Transverse colon (tissue), 4 donors: ENCODE results near the gene RIPK3. TPM values are rescaled to one million over a fixed set of nuclear protein-coding genes. Genes with fewer than 3 reads are reported as not detected.
A peak's percentile ranks its signal among the peaks of the same experiment; 100 is the strongest.

ENCODE experiments used
- DNase-seq: peaks from one replicate; pipeline ENCODE4 v3.0.0-alpha.2; 2019
- H3K27ac ChIP-seq, 4 donors: fragments of 200-600 bp; sonication (generic); 2 replicates each; pipeline ENCODE4 v1.5.1; 2016 to 2018; ENCODE audit warnings: inconsistent platforms in 4 of 4
- H3K27me3 ChIP-seq: fragments of 200-600 bp; sonication (generic); 2 replicates; pipeline ENCODE4 v1.5.1; 2017; ENCODE audit warnings: inconsistent platforms
- H3K36me3 ChIP-seq, 4 donors: fragments of 200-600 bp; sonication (generic); 2 replicates each; pipeline ENCODE4 v1.5.1; 2017 to 2019; ENCODE audit warnings: inconsistent platforms in 4 of 4
- H3K4me1 ChIP-seq, 4 donors: fragments of 200-600 bp; sonication (generic); 2 replicates each; pipeline ENCODE4 v1.5.1; 2017 to 2020; ENCODE audit warnings: inconsistent platforms in 4 of 4
- H3K4me3 ChIP-seq, 4 donors: fragments of 200-600 bp; sonication (generic); 1 replicate in 1 of 4; 2 replicates in 3 of 4; pipeline versions ENCODE4 v1.5.1 to v1.6.1; 2017 to 2019; ENCODE audit warnings: inconsistent platforms in 4 of 4
- H3K9me3 ChIP-seq, 2 donors: fragments of 200-600 bp; sonication (generic); 2 replicates each; pipeline ENCODE4 v1.5.1; 2017 to 2019; ENCODE audit warnings: inconsistent platforms in 2 of 2
- EP300 ChIP-seq: sonication (generic); formaldehyde crosslinking; IDR thresholded peaks from one replicate; pipeline ENCODE4 v1.6.1; 2017; ENCODE audit warnings: antibody characterized with exemption, low read depth
- POLR2A ChIP-seq: fragments of 450-650 bp; IDR thresholded peaks from one replicate; pipeline ENCODE4 v1.6.1; 2016; ENCODE audit warnings: antibody characterized with exemption, mild to moderate bottlenecking, moderate library complexity
- POLR2AphosphoS5 ChIP-seq, 3 donors: sonication (generic); formaldehyde crosslinking; IDR thresholded peaks; one replicate each; pipeline ENCODE4 v1.6.1; 2016; ENCODE audit warnings: antibody characterized with exemption in 3 of 3
- WGBS, 2 donors: methylation state at CpG; one replicate each; pipeline ENCODE4 v1.1.5; 2018; ENCODE audit warnings: low coverage in 1 of 2; 5-methylcytosine and 5-hydroxymethylcytosine counted together
- in situ Hi-C, 4 donors: fragments of 200-750 bp; cut with MboI; loops; one replicate each; pipeline versions ENCODE4 v1.15.0 to v1.15.1; 2017; ENCODE audit warnings: low sequenced_read_pairs in 3 of 4, low pct_ligation_motif_present in 1 of 4, low pct_unique_long_range_greater_than_20kb in 1 of 4
- intact Hi-C: fragments of 100-400 bp; cut with DNase I; formaldehyde crosslinking; loops from one replicate; pipeline ENCODE4 v1.15.1; 2023; ENCODE audit warnings: low total_unique reads
- total RNA-seq, 4 donors: library from RNA; depleted of rRNA; stranded (reverse); fragments of >200 nt; gene quantifications; one replicate each; pipeline ENCODE4 v1.1.0, GENCODE V29; 2016
- TF ChIP-seq, protein P1 (sequence below), 5 experiments: fragments of 200-600 bp in 3 of 5; fragments of 450-650 bp in 2 of 5; sonication (generic) in 3 of 5; IDR thresholded peaks; 1 replicate in 2 of 5; 2 replicates in 3 of 5; pipeline ENCODE4 v1.5.1; 2016 to 2017; ENCODE audit warnings: antibody characterized with exemption in 5 of 5, inconsistent platforms in 3 of 5, mild to moderate bottlenecking in 2 of 5, moderate library complexity in 1 of 5

Gene RIPK3
- total RNA-seq, 4 donors from 2014 or later = 19.3 to 156 (median 53.6) TPM

DNA sequence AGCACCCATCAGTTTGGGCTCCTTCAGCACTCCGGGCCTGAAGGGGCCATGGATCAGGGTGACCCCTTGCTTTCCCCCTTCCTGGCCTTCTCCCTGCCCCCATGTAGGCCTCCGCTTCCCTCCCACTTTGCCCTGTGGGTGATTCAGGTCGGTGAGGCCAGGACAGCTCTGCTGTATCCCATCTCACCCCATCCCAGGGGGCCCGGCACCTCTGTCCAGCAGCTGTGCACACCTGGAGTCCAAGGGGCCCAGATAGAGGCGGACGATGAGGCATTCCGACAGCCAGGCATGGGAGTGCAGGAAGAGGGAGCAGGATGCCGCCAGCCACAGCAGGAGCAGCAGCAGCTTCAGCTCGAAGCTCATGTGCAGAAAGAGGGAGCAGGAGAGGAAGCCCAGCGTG is 17.1 kb downstream of the RIPK3 start:
- Histone ChIP-seq H3K36me3 (no peaks in the 10 kb centered on the region), H3K27me3 (peaks cover 10% of the 10 kb centered on the region), H3K9me3 (no peaks in the 10 kb centered on the region), H3K4me3 (no peak overlapping the region), H3K27ac (no peak overlapping the region), H3K4me1 (peaks cover 0 to 6% (median 0%) of the 10 kb centered on the region in 4 donors)
- no peak for DNase-seq
- TF ChIP-seq, protein P1, sequence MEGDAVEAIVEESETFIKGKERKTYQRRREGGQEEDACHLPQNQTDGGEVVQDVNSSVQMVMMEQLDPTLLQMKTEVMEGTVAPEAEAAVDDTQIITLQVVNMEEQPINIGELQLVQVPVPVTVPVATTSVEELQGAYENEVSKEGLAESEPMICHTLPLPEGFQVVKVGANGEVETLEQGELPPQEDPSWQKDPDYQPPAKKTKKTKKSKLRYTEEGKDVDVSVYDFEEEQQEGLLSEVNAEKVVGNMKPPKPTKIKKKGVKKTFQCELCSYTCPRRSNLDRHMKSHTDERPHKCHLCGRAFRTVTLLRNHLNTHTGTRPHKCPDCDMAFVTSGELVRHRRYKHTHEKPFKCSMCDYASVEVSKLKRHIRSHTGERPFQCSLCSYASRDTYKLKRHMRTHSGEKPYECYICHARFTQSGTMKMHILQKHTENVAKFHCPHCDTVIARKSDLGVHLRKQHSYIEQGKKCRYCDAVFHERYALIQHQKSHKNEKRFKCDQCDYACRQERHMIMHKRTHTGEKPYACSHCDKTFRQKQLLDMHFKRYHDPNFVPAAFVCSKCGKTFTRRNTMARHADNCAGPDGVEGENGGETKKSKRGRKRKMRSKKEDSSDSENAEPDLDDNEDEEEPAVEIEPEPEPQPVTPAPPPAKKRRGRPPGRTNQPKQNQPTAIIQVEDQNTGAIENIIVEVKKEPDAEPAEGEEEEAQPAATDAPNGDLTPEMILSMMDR (IDR thresholded peaks at IDR 0.05) = no peak
- 68% methylated on average over 10 of the region's 10 CpGs; no CpG with 5 or more reads in 1 of the 2 donors for WGBS, 2 donors
- in situ Hi-C loops = no loop called here
- intact Hi-C loops = no loop called here

DNA sequence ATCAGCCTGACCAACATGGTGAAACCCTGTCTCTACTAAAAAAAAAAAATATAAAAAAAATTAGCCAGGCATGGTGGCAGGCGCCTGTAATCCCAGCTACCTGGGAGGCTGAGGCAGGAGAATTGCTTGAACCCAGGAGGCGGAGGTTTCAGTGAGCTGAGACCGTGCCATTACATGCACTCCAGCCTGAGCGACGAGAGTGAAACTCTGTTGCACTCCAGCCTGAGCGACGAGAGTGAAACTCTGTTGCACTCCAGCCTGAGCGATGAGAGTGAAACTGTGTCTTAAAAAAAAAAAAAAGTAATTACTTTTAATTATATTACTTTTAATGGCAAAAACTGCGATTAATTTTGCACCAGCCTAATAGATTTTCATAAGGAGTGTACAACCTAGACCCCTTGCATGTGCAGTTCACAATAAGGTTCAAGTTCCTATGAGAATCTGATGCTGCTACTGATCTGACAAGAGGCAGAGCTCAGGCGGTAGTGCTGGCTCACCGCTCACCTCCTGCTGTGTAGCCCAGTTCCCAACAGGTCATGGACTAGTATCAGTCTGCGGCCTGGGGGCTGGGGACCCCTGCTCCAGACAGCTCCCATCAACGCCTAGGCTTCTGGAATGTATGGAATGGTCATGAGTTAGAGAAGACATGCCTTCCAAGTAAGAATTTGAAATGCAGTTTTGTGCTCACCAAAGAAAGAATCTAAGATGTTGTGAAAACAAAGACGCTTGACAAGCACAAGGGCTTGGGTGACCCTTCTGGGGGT is 18.4 kb downstream of the RIPK3 start:
- Histone ChIP-seq H3K27me3 (peaks cover 17% of the 10 kb centered on the region), H3K36me3 (no peaks in the 10 kb centered on the region), H3K27ac (no peak overlapping the region), H3K9me3 (no peaks in the 10 kb centered on the region), H3K4me3 (no peak overlapping the region), H3K4me1 (peaks cover 0 to 3% (median 1%) of the 10 kb centered on the region in 4 donors)
- WGBS, 2 donors = 79 to 88% methylated on average over 11 to 14 of the region's 14 CpGs
- DNase-seq = no peak
- TF ChIP-seq, protein P1 (IDR thresholded peaks at IDR 0.05) = no peak
- no peak for TF ChIP-seq POLR2AphosphoS5 (IDR thresholded peaks at IDR 0.05)
- no peak for TF ChIP-seq POLR2A
- TF ChIP-seq EP300 = no peak
- intact Hi-C loops (no loop called here), in situ Hi-C loops (no loop called here)

DNA sequence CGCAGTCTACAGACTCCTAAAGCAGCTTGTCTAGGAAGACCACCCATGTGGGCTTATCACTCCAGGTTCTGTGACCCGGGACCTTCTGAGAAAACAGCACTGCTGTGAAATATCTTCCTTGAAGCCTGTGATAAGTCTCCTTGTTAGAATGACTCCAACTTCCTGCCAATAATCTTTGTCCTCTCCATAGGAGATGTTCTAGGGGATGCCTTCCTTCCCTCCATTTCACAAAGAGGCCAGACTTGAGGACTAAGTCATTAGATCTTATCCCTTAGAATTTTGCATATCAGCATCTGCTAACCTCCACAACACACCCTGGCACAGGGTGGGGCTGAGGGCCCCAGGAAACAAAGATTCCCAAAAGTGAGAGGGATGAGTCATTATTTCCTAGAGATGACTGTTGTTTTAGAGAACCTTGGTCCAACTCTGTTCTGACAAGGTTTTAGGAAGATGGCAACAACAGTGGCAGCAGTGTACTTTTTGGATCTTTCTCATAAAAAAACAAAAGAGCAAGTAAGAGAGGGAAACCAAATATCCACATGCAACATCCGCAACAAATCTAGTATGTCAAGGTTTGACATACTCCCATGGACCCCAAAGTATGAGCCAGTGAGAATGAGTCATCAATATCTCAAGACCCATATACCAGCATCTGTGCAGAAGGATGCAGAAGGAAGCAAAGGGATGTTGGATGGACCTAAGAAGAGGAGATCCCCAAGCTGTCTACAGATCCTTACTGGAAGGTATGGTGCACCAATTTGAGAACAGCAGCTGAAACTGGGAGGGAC is 22.5 kb downstream of the RIPK3 start:
- H3K36me3 ChIP-seq = no peaks in the 10 kb centered on the region
- TF ChIP-seq, protein P1 (IDR thresholded peaks at IDR 0.05) = no peak
- no peak for TF ChIP-seq EP300
- TF ChIP-seq POLR2AphosphoS5 (IDR thresholded peaks at IDR 0.05) = no peak
- no peak for TF ChIP-seq POLR2A
- H3K27me3 ChIP-seq = peaks cover 17% of the 10 kb centered on the region
- 85 to 100% methylated on average over 1 to 3 of the region's 3 CpGs for WGBS, 2 donors
- no peak overlapping the region for H3K4me3 ChIP-seq
- no peak for DNase-seq
- intact Hi-C loops = no loop called here
- H3K9me3 ChIP-seq = no peaks in the 10 kb centered on the region
- peaks cover 0 to 31% (median 9%) of the 10 kb centered on the region in 4 donors for H3K4me1 ChIP-seq
- no peak overlapping the region for H3K27ac ChIP-seq
- in situ Hi-C loops = no loop called here

DNA sequence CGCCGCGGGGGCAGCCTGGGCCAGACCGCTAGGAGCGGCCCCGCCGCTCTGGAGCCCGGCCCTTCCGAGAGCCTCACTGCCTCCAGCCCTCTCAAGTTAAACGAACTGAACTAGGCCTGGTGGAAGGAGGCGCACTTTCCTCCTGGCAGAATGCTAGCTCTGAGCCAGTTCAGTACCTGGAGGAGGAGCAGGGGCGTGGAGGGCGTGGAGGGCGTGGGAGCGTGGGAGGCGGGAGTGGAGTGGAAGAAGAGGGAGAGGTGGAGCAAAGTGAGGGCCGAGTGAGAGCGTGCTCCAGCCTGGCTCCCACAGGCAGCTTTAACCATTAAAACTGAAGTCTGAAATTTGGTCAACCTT is 23.2 kb downstream of the RIPK3 start:
- no peaks in the 10 kb centered on the region for H3K36me3 ChIP-seq
- peaks cover 17% of the 10 kb centered on the region for H3K27me3 ChIP-seq
- intact Hi-C loops (no loop called here), in situ Hi-C loops (no loop called here)
- 60 to 67% methylated on average over 1 to 15 of the region's 18 CpGs for WGBS, 2 donors
- peaks cover 2 to 37% (median 14%) of the 10 kb centered on the region in 4 donors for H3K4me1 ChIP-seq
- no peaks in the 10 kb centered on the region for H3K9me3 ChIP-seq
- peak overlapping the region in 3 of 4 donors; percentile 8 to 38 (median 33) for H3K27ac ChIP-seq
- H3K4me3 ChIP-seq = peak overlapping the region in 1 of 4 donors; percentile 14
- DNase-seq = no peak
- TF ChIP-seq EP300 (no peak), POLR2AphosphoS5 (IDR thresholded peaks at IDR 0.05) (no peak), POLR2A (no peak)
- TF ChIP-seq, protein P1 (IDR thresholded peaks at IDR 0.05) = no peak
